Measurements from ENCODE around the gene TADA3.

Gene TADA3

GRCh38 chr3:9831253-9831652 is 39.0 kb upstream of the TADA3 start:
- DNase-seq (ENCODE audit: low read depth, low spot score): no peak
- in situ Hi-C loops (cut with HindIII; ENCODE audit: low sequenced_read_pairs): no loop called here
- H3K4me3 ChIP-seq (ENCODE audit: low read depth, low read length): no peak overlapping the region
- TF ChIP-seq, protein P1, sequence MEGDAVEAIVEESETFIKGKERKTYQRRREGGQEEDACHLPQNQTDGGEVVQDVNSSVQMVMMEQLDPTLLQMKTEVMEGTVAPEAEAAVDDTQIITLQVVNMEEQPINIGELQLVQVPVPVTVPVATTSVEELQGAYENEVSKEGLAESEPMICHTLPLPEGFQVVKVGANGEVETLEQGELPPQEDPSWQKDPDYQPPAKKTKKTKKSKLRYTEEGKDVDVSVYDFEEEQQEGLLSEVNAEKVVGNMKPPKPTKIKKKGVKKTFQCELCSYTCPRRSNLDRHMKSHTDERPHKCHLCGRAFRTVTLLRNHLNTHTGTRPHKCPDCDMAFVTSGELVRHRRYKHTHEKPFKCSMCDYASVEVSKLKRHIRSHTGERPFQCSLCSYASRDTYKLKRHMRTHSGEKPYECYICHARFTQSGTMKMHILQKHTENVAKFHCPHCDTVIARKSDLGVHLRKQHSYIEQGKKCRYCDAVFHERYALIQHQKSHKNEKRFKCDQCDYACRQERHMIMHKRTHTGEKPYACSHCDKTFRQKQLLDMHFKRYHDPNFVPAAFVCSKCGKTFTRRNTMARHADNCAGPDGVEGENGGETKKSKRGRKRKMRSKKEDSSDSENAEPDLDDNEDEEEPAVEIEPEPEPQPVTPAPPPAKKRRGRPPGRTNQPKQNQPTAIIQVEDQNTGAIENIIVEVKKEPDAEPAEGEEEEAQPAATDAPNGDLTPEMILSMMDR (IDR thresholded peaks at IDR 0.05; ENCODE audit: low read depth, low read length): no peak

DNA sequence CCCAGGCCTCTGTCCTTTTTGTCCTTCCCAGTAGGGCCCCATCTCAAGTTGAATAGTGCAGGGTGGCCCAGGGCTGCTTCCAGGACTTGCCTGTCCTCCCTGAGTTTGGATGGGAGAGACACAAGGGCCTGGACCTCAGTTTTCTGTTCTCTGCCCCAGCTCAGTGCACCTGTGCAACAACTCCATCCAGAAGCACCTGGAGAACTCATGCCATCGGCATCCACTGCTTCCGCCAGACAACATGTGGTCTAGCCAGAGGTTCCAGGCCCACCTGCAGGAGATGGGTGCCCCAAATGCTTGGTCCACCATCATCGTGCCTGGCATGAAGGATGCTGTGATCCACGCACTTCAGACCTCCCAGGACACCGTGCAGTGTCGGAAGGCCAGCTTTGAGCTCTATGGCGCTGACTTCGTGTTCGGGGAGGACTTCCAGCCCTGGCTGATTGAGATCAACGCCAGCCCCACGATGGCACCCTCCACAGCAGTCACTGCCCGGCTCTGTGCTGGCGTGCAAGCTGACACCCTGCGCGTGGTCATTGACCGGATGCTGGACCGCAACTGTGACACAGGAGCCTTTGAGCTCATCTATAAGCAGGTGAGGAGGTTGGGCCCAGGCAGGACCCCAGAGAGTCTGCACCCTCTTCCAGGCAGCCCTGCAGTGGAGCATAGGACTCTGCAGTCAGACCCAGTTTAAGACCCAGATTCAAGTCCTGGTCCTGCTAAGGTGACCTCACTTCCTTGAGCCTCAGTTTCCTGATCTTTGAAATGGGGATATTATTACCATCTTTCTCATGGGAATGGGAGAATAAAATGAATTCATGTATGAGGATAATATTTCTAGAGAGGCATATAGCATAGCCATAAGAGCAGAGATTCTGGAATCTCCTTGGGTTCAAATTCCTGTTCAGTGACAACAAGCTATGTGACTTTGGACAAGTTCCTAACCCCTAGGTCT is 36.8 kb upstream of the TADA3 start:
- H3K4me3 ChIP-seq (ENCODE audit: low read depth, low read length): no peak overlapping the region
- no peak for DNase-seq (ENCODE audit: low read depth, low spot score)
- in situ Hi-C loops (cut with HindIII; ENCODE audit: low sequenced_read_pairs): no loop called here
- TF ChIP-seq, protein P1 (IDR thresholded peaks at IDR 0.05; ENCODE audit: low read depth, low read length): no peak

DNA sequence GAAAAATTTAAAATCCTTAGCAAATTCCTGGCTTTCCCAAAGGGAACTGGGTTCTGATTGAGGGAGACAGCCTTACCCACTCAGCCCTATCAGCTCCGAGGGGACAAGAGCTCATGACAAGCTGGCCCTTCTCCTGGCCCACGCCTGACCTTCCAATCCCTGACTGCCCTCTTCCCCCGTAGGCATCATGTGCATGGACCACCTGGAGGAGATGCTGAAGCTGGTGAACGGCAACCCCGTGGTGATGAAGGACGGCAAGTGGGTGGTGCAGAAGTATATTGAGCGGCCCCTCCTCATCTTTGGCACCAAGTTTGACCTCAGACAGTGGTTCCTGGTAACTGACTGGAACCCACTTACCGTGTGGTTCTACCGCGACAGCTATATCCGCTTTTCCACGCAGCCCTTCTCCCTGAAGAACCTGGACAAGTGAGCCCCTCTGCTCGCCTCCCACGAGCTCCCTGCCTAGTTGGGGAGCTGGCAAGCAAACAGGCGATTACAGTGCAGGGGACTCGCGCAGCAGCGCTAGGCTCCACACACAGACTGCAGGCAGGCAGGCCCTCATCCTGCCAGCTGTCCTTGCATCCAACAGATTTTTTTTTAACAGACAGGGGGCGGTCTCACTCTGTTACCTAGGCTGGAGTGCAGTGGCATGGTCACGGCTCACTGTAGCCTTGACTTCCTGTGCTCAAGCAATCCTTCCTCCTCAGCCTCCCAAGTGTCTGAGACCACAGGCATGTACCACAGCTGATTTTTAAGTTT is 34.7 kb upstream of the TADA3 start:
- DNase-seq (ENCODE audit: low read depth, low spot score): no peak
- no peak overlapping the region for H3K4me3 ChIP-seq (ENCODE audit: low read depth, low read length)
- in situ Hi-C loops (cut with HindIII; ENCODE audit: low sequenced_read_pairs): no loop called here
- TF ChIP-seq, protein P1 (IDR thresholded peaks at IDR 0.05; ENCODE audit: low read depth, low read length): peak; percentile 8

DNA sequence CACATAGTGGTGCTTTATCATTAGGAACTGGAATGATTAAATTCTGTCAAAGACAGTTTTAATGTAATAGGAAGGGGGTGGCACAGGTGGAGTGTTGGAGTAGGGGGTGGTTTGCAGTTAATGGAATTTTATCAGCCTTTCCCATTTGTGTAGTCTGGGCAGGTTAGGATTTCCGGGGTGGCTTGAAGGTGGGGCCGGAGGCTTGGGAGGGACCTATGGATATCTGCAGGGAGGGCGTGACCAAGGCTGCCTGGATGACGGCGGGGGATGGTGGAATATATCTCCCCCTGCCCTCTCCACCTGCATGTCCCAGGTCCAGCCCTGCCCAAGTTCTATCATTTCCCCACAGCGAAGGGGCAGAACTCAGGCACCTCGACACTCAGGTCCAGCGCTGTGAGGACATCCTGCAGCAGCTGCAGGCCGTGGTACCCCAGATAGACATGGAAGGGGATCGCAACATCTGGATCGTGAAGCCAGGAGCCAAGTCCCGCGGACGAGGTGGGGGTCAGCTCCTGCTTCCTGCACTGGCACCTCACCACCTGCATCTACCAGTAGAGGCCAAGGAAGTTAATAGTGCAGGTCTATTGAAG is 33.3 kb upstream of the TADA3 start:
- no peak for DNase-seq (ENCODE audit: low read depth, low spot score)
- in situ Hi-C loops (cut with HindIII; ENCODE audit: low sequenced_read_pairs): no loop called here
- TF ChIP-seq, protein P1 (IDR thresholded peaks at IDR 0.05; ENCODE audit: low read depth, low read length): no peak
- H3K4me3 ChIP-seq (ENCODE audit: low read depth, low read length): no peak overlapping the region

GRCh38 chr3:9820946-9821345 is 28.7 kb upstream of the TADA3 start:
- DNase-seq (ENCODE audit: low read depth, low spot score): no peak
- H3K4me3 ChIP-seq (ENCODE audit: low read depth, low read length): no peak overlapping the region
- TF ChIP-seq, protein P1 (IDR thresholded peaks at IDR 0.05; ENCODE audit: low read depth, low read length): peak; percentile 51
- in situ Hi-C loops (cut with HindIII; ENCODE audit: low sequenced_read_pairs): no loop called here

GRCh38 chr3:9820543-9820942 is 28.3 kb upstream of the TADA3 start:
- H3K4me3 ChIP-seq (ENCODE audit: low read depth, low read length): no peak overlapping the region
- DNase-seq (ENCODE audit: low read depth, low spot score): no peak
- TF ChIP-seq, protein P1 (IDR thresholded peaks at IDR 0.05; ENCODE audit: low read depth, low read length): no peak
- in situ Hi-C loops (cut with HindIII; ENCODE audit: low sequenced_read_pairs): no loop called here
